Measurements from ENCODE around the gene AWAT2.

Gene AWAT2

DNA sequence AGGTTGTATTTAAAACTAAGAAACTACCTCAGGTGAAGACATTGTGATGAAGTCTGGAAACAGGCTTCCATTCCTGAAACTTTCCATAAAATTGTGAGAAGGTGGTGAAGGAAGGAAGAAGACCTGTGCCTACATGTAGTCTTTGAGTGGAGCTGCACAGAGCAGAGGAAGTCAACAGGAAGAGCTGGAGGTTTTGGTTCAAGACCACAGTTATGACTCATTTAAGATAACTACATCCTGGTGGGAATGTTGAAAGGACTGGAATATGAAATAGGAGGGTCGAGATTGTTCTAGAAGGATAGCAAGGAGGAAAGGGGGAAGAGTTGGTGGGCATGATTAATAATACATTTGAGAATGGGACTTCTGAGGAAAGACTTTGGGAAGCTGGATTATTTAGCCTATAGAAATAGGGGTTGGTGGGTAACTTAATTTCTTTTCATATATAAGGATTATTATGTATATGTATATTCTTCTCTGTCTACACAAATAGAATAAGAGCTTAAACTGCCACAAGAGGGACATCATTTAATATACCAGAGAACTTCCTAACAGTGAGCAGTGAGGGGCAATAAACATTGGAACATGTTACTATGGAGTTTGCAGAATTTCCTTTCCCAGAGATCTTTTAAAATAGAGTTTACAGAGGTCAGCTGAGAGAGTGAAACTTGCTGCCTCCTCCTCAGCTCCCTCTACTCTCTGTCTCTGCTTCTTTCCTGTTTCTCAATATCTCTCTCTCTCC lies 23.5 kb downstream of the AWAT2 start:
- H3K4me3 ChIP-seq (ENCODE audit: control insufficient read depth, low read depth, low read length), result no peak overlapping the region
- TF ChIP-seq, protein P1, sequence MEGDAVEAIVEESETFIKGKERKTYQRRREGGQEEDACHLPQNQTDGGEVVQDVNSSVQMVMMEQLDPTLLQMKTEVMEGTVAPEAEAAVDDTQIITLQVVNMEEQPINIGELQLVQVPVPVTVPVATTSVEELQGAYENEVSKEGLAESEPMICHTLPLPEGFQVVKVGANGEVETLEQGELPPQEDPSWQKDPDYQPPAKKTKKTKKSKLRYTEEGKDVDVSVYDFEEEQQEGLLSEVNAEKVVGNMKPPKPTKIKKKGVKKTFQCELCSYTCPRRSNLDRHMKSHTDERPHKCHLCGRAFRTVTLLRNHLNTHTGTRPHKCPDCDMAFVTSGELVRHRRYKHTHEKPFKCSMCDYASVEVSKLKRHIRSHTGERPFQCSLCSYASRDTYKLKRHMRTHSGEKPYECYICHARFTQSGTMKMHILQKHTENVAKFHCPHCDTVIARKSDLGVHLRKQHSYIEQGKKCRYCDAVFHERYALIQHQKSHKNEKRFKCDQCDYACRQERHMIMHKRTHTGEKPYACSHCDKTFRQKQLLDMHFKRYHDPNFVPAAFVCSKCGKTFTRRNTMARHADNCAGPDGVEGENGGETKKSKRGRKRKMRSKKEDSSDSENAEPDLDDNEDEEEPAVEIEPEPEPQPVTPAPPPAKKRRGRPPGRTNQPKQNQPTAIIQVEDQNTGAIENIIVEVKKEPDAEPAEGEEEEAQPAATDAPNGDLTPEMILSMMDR (conservative IDR thresholded peaks at IDR 0.05; ENCODE audit: control insufficient read depth, insufficient read depth, low read depth, low read length), result no peak
- DNase-seq (ENCODE audit: low read depth), result peak; percentile 29

DNA sequence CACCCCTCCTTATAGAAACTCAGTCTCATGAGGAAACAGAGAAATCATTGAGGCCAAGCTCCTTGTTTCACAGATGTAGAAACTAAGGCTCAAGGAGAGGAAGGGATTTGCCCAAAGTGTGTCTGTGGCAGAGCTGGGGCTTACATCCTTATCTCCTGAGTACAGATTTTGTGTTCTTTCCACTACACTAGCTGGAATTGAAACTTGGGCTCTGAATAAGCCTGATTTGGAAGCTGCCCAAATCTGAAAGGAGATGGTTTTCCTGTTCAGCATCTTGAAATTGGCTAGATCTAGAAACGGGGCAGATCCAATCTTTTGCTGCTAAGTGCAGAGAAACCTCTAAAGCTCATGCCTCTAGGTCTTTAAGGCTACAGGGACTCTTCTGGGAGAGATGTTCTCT lies 24.3 kb downstream of the AWAT2 start:
- TF ChIP-seq, protein P1 (conservative IDR thresholded peaks at IDR 0.05; ENCODE audit: control insufficient read depth, insufficient read depth, low read depth, low read length), result no peak
- no peak overlapping the region for H3K4me3 ChIP-seq (ENCODE audit: control insufficient read depth, low read depth, low read length)
- peak; percentile 27 for DNase-seq (ENCODE audit: low read depth)

- TF ChIP-seq, protein P1 (conservative IDR thresholded peaks at IDR 0.05; ENCODE audit: control insufficient read depth, insufficient read depth, low read depth, low read length), result no peak
- no peak overlapping the region for H3K4me3 ChIP-seq (ENCODE audit: control insufficient read depth, low read depth, low read length)
- DNase-seq (ENCODE audit: low read depth), result no peak
Measured at GRCh38 chrX:70022616-70023015, 27.1 kb downstream of the AWAT2 start.

GRCh38 chrX:70016513-70016912 lies 33.2 kb downstream of the AWAT2 start:
- no peak overlapping the region for H3K4me3 ChIP-seq (ENCODE audit: control insufficient read depth, low read depth, low read length)
- DNase-seq (ENCODE audit: low read depth), result no peak
- TF ChIP-seq, protein P1 (conservative IDR thresholded peaks at IDR 0.05; ENCODE audit: control insufficient read depth, insufficient read depth, low read depth, low read length), result no peak

GRCh38 chrX:70013466-70014381 lies 36.0 kb downstream of the AWAT2 start:
- DNase-seq (ENCODE audit: low read depth), result no peak
- no peak overlapping the region for H3K4me3 ChIP-seq (ENCODE audit: control insufficient read depth, low read depth, low read length)
- TF ChIP-seq, protein P1 (conservative IDR thresholded peaks at IDR 0.05; ENCODE audit: control insufficient read depth, insufficient read depth, low read depth, low read length), result no peak

- TF ChIP-seq, protein P1 (conservative IDR thresholded peaks at IDR 0.05; ENCODE audit: control insufficient read depth, insufficient read depth, low read depth, low read length), result no peak
- no peak overlapping the region for H3K4me3 ChIP-seq (ENCODE audit: control insufficient read depth, low read depth, low read length)
- DNase-seq (ENCODE audit: low read depth), result no peak
Measured at GRCh38 chrX:70012756-70013155, 37.0 kb downstream of the AWAT2 start.

All from fibroblast of mammary gland (primary cell).